WERI-Rb-1 (cell line): ENCODE data around the gene PSMB8.

Source experiments
- DNase-seq: peaks from one replicate; pipeline ENCODE4 v3.0.0-alpha.2; 2020
- H3K27ac ChIP-seq: fragments of 250-450 bp; sonication (Bioruptor Pico); 2 replicates; pipeline ENCODE4 v1.5.1; 2020; ENCODE audit warnings: mild to moderate bottlenecking, moderate library complexity
- H3K27me3 ChIP-seq: fragments of 250-450 bp; sonication (Bioruptor Pico); 2 replicates; pipeline ENCODE4 v1.5.1; 2021; ENCODE audit warnings: mild to moderate bottlenecking, low read depth, moderate library complexity; ENCODE audit not compliant: insufficient read depth, severe bottlenecking
- H3K36me3 ChIP-seq: fragments of 250-450 bp; sonication (Bioruptor Pico); 2 replicates; pipeline ENCODE4 v1.5.1; 2020; ENCODE audit warnings: mild to moderate bottlenecking, moderate library complexity
- H3K4me3 ChIP-seq: 2 replicates; pipeline ENCODE4 v1.5.1; 2011; ENCODE audit warnings: low read depth, mild to moderate bottlenecking, control low read depth, low read length
- H3K9me3 ChIP-seq: fragments of 250-450 bp; sonication (Bioruptor Pico); 2 replicates; pipeline ENCODE4 v1.5.1; 2021; ENCODE audit warnings: mild to moderate bottlenecking, moderate library complexity; ENCODE audit not compliant: severe bottlenecking
- TF ChIP-seq, protein P1 (sequence below): IDR thresholded peaks from 2 replicates; pipeline ENCODE4 v1.5.1; 2011; ENCODE audit warnings: low read depth, mild to moderate bottlenecking, control low read depth, inconsistent platforms, low read length

The PSMB8 gene

DNA sequence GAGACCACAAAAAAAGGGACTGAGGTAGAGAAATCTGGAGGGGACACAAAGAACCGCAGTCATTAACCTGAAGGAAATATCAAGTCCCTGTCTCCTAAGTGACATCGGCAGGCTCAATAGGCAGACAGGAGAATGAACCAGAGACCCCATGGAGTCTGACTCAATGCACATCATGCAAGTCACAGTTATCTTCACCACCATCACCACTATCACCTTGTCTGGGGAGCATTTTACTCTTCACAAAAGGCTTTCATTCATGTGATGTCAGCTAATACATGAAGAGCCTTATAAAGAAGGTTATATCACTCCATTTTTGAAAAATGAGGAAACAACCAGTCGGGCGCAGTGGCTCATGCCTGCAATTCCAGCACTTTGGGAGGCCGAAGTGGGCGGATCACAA is 5.3 kb upstream of the PSMB8 start:
- no peaks in the 10 kb centered on the region for H3K9me3 ChIP-seq
- no peak for DNase-seq
- H3K36me3 ChIP-seq = no peaks in the 10 kb centered on the region
- H3K4me3 ChIP-seq = no peak overlapping the region
- TF ChIP-seq, protein P1, sequence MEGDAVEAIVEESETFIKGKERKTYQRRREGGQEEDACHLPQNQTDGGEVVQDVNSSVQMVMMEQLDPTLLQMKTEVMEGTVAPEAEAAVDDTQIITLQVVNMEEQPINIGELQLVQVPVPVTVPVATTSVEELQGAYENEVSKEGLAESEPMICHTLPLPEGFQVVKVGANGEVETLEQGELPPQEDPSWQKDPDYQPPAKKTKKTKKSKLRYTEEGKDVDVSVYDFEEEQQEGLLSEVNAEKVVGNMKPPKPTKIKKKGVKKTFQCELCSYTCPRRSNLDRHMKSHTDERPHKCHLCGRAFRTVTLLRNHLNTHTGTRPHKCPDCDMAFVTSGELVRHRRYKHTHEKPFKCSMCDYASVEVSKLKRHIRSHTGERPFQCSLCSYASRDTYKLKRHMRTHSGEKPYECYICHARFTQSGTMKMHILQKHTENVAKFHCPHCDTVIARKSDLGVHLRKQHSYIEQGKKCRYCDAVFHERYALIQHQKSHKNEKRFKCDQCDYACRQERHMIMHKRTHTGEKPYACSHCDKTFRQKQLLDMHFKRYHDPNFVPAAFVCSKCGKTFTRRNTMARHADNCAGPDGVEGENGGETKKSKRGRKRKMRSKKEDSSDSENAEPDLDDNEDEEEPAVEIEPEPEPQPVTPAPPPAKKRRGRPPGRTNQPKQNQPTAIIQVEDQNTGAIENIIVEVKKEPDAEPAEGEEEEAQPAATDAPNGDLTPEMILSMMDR = no peak
- no peak overlapping the region for H3K27ac ChIP-seq
- peaks cover 16% of the 10 kb centered on the region for H3K27me3 ChIP-seq

DNA sequence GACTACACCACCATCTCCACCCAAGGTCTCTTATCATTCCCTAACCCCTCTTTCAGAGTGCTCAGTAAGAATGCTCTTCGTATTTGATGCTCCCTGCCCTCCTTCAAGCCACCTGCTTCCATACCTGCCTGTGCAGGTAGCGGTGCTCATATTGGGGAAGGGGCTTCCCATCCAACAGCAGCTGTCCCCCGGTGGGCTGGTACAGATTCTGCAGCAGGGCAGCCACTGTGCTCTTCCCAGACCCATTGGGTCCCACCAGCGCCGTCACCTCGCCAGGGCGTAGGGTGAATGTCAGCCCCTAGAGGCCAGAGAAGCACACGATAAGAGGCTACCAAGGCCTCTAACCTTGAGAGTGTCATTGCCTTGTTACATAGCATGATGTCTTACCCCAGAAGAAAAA is 3.9 kb upstream of the PSMB8 start:
- Histone ChIP-seq H3K9me3 (no peaks in the 10 kb centered on the region), H3K36me3 (no peaks in the 10 kb centered on the region), H3K4me3 (no peak overlapping the region), H3K27ac (no peak overlapping the region), H3K27me3 (peaks cover 11% of the 10 kb centered on the region)
- TF ChIP-seq, protein P1 = no peak
- no peak for DNase-seq

DNA sequence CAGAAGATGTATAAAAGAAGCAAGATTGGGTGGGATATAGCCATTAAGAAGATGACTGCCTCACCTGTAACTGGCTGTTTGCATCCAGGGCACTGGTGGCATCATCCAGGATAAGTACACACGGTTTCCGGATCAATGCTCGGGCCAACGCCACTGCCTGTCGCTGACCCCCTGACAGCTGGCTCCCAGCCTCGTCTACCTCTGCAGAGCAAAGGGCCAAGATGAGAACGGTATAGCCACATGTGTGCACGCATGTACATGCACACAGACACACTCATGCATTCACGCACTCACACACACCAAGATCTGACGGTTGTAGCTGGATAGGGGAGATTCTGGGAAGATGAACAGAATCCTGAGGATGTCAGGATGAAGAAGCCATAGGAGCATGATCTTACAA is 3.2 kb upstream of the PSMB8 start:
- TF ChIP-seq, protein P1 = no peak
- DNase-seq = no peak
- H3K27me3 ChIP-seq = peaks cover 3% of the 10 kb centered on the region
- no peak overlapping the region for H3K27ac ChIP-seq
- H3K36me3 ChIP-seq = no peaks in the 10 kb centered on the region
- no peaks in the 10 kb centered on the region for H3K9me3 ChIP-seq
- H3K4me3 ChIP-seq = no peak overlapping the region

DNA sequence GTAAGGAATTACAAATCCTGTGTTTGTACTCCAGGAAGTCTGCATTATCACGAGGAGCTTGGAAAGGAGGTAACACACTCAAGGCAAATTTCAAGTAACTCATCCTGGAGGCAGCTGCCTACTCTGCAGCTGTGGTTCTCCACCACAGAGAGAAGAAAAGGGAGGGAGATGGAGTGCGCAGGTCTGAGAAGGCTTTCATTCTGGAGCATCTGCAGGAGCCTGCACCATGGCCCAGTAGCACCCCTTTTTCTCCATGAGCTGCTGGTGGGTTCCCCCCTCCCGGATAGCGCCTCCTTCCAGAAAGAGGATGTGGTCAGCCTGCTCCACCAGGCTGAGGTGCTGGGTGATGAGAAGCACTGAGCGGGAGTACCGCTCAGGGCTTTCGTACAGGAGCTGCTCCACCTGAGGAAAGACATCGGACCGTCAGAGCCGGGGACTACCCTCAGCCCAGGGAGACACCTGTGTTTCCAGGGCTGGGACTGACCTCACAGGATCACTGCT is 1.6 kb upstream of the PSMB8 start:
- Histone ChIP-seq H3K4me3 (no peak overlapping the region), H3K27me3 (no peaks in the 10 kb centered on the region)

DNA sequence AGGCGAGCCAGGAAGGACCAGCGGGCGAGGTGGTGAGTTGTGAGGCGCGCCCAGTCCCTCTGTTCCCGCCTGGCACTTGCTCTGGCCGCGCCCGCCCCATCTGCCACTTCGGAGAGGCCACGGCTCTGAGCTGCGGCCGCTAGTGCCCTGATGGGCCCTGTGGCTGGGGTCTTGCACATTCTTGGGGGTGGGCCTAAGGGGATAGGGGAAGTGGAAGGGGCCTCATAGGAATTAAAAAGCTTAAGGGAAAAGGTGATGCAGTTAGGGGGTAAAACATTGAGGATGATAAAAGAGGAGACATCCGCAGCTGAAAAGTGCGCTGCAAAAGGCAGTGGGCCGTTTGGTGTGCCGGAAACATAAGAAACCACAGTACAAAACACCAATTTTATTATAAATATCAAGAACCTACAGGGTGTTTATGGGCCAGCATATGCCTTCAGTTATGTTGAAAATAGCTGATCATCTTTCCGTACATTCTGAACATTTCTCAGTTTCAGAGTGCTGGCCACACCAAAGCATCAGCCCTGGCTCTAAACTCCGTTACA is 1.1 kb upstream of the PSMB8 start:
- H3K9me3 ChIP-seq = no peaks in the 10 kb centered on the region
- 0 out of 2 replicates have a peak overlapping the region, but pooled peaks have one; percentile 35 for H3K27ac ChIP-seq
- H3K4me3 ChIP-seq = peak overlapping the region; percentile 39
- TF ChIP-seq, protein P1 = no peak
- no peaks in the 10 kb centered on the region for H3K27me3 ChIP-seq
- H3K36me3 ChIP-seq = no peaks in the 10 kb centered on the region
- DNase-seq = no peak

More for the DNA sequence above, 1.6 kb upstream of the PSMB8 start:
- Histone ChIP-seq H3K27ac (no peak overlapping the region), H3K9me3 (no peaks in the 10 kb centered on the region), H3K36me3 (no peaks in the 10 kb centered on the region)
- TF ChIP-seq, protein P1 = no peak
- no peak for DNase-seq

DNA sequence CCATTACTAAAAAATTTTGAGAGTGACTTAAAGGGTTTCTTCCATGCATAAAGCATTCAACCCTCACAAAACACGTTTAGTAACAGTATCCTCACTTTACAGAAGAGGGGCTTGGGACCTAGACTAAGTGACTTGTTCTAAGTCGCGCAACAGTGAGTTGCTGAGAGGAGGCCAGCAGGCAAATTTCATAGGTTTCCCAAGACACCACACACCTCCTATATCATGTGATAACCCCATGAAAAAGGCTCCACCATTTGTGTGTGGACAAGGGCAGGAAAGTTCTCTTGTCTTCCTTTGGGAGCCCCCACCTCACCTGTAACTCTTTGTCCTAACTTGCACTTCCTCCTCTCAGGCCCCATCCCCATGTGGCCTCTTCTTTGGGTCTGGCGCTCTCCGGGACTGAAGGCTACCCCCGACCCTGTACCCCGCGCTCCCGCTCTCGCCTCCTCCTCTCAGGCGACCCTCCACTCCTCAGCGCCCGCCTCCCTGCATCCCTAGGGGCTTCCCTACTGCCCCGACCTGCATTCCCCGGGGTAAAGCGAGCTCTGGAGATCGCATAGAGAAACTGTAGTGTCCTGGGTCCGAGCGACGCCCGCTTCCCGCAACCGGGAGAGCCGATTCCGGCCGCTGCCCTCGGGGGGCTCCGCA is 392 bp downstream of the PSMB8 start:
- no peak overlapping the region for H3K27ac ChIP-seq
- TF ChIP-seq, protein P1 = no peak
- no peaks in the 10 kb centered on the region for H3K36me3 ChIP-seq
- no peak for DNase-seq
- no peaks in the 10 kb centered on the region for H3K9me3 ChIP-seq
- H3K4me3 ChIP-seq = no peak overlapping the region
- H3K27me3 ChIP-seq = no peaks in the 10 kb centered on the region
